PC-9 (cell line): Measurements from ENCODE around the gene HNRNPU. TPM values are rescaled to one million over a fixed set of nuclear protein-coding genes. Genes with fewer than 3 reads are reported as not detected.

Experiments used
- BruUV-seq: library from RNA; stranded (reverse); fragments of 400-500 nt; replicated peaks from 2 replicates; lab custom pipeline; 2021; lab: Mats Ljungman, UMichigan
- CTCF ChIA-PET: fragments of 300-600 bp; sonication (Branson Sonifier 250); formaldehyde crosslinking; loops from one replicate; lab custom pipeline; 2022; ENCODE audit warnings: antibody characterized with exemption; lab: Charles Lee
- POLR2A ChIA-PET: fragments of 300-600 bp; sonication (Branson Sonifier 250); formaldehyde crosslinking; loops from one replicate; lab custom pipeline; 2022; ENCODE audit warnings: antibody characterized with exemption; ENCODE audit not compliant: unreplicated experiment; lab: Charles Lee
- DNase-seq, 2 experiments: peaks; one replicate each; pipeline versions ENCODE4 v3.0.0 to v3.0.0-alpha.2; 2015 to 2022; ENCODE audit warnings: mixed read lengths in 1 of 2
- H2AFZ ChIP-seq: fragments of 200-600 bp; sonication (generic); 2 replicates; pipeline ENCODE4 v1.8.1; 2017; ENCODE audit warnings: antibody characterized with exemption
- H3F3A ChIP-seq: fragments of 200-600 bp; sonication (generic); 2 replicates; pipeline ENCODE4 v1.8.1; 2017; ENCODE audit warnings: antibody characterized with exemption, mild to moderate bottlenecking, low read depth; ENCODE audit not compliant: insufficient read depth
- H3K27ac ChIP-seq: fragments of 200-600 bp; sonication (generic); 2 replicates; pipeline ENCODE4 v1.6.1; 2016; ENCODE audit warnings: mixed run types
- H3K27me3 ChIP-seq: fragments of 200-600 bp; sonication (generic); 2 replicates; pipeline ENCODE4 v1.6.1; 2016; ENCODE audit warnings: low read depth, mixed run types; ENCODE audit not compliant: insufficient read depth
- H3K36me3 ChIP-seq: fragments of 200-600 bp; sonication (generic); 2 replicates; pipeline ENCODE4 v1.6.1; 2016; ENCODE audit warnings: low read depth, mixed run types
- H3K4me1 ChIP-seq: fragments of 200-600 bp; sonication (generic); replicated peaks from 2 replicates; pipeline ENCODE4 v1.6.1; 2016; ENCODE audit warnings: mixed run types; ENCODE audit not compliant: insufficient read depth
- H3K4me2 ChIP-seq: fragments of 200-600 bp; sonication (generic); 2 replicates; pipeline ENCODE4 v1.6.1; 2017; ENCODE audit warnings: mixed run types
- H3K4me3 ChIP-seq: fragments of 200-600 bp; sonication (generic); 2 replicates; pipeline ENCODE4 v1.6.1; 2016; ENCODE audit warnings: mixed run types
- H3K79me2 ChIP-seq: fragments of 200-600 bp; sonication (generic); 2 replicates; pipeline ENCODE4 v1.6.1; 2017; ENCODE audit warnings: low read depth, mixed run types
- H3K9me2 ChIP-seq: fragments of 200-600 bp; sonication (generic); 2 replicates; pipeline ENCODE4 v1.8.1; 2017; ENCODE audit warnings: mild to moderate bottlenecking; ENCODE audit not compliant: insufficient read depth
- H3K9me3 ChIP-seq: fragments of 200-600 bp; sonication (generic); 2 replicates; pipeline ENCODE4 v1.8.1; 2016; ENCODE audit warnings: low read depth; ENCODE audit not compliant: insufficient read depth
- H4K20me1 ChIP-seq: fragments of 200-600 bp; sonication (generic); 2 replicates; pipeline ENCODE4 v1.8.1; 2017; ENCODE audit not compliant: insufficient read depth
- EZH2 ChIP-seq: fragments of 200-600 bp; sonication (generic); IDR thresholded peaks from 2 replicates; pipeline ENCODE4 v1.8.0; 2017; ENCODE audit warnings: antibody characterized with exemption, low read depth
- intact Hi-C: fragments of 100-400 bp; cut with micrococcal nuclease; formaldehyde crosslinking; loops from one replicate; pipeline ENCODE4 v1.10.0; 2022; ENCODE audit not compliant: unreplicated experiment
- total RNA-seq: library from RNA; stranded (reverse); gene quantifications from 2 replicates; pipeline ENCODE4 v1.2.3, GENCODE V29; 2021
- TF ChIP-seq, protein P1 (sequence below): fragments of 200-600 bp; sonication (generic); conservative IDR thresholded peaks from 2 replicates; pipeline ENCODE4 v1.6.1; 2017; ENCODE audit warnings: mixed run types, antibody characterized with exemption, mild to moderate bottlenecking, moderate library complexity

HNRNPU gene
- total RNA-seq, 1 experiment from 2014 or later = 376 TPM

GRCh38 chr1:244820131-244820530 is 44.2 kb downstream of the HNRNPU start:
- BruUV-seq = no TSS peak
- Histone ChIP-seq H3K4me2 (no peak overlapping the region), H3K27ac (no peak overlapping the region), H2AFZ (no peak overlapping the region), H3K4me1 (peaks cover 8% of the 10 kb centered on the region; the same call in 1 of the 2 replicates), H3K9me3 (no peaks in the 10 kb centered on the region), H3F3A (no peaks in the 10 kb centered on the region), H4K20me1 (no peaks in the 10 kb centered on the region), H3K4me3 (no peak overlapping the region), H3K27me3 (no peaks in the 10 kb centered on the region), H3K36me3 (no peaks in the 10 kb centered on the region), H3K9me2 (no peaks in the 10 kb centered on the region), H3K79me2 (no peaks in the 10 kb centered on the region)
- intact Hi-C loops = no loop called here
- ChIA-PET CTCF (interaction anchor here (0.6 kb wide), 1 partner anchor 14 kb away, joined by 5 read pairs; no protein-coding TSS in a partner anchor), POLR2A (no interaction called here)
- peak in 1 of 2 experiments; percentile 10 for DNase-seq
- TF ChIP-seq EZH2 = no peak
- TF ChIP-seq, protein P1, sequence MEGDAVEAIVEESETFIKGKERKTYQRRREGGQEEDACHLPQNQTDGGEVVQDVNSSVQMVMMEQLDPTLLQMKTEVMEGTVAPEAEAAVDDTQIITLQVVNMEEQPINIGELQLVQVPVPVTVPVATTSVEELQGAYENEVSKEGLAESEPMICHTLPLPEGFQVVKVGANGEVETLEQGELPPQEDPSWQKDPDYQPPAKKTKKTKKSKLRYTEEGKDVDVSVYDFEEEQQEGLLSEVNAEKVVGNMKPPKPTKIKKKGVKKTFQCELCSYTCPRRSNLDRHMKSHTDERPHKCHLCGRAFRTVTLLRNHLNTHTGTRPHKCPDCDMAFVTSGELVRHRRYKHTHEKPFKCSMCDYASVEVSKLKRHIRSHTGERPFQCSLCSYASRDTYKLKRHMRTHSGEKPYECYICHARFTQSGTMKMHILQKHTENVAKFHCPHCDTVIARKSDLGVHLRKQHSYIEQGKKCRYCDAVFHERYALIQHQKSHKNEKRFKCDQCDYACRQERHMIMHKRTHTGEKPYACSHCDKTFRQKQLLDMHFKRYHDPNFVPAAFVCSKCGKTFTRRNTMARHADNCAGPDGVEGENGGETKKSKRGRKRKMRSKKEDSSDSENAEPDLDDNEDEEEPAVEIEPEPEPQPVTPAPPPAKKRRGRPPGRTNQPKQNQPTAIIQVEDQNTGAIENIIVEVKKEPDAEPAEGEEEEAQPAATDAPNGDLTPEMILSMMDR = no peak

DNA sequence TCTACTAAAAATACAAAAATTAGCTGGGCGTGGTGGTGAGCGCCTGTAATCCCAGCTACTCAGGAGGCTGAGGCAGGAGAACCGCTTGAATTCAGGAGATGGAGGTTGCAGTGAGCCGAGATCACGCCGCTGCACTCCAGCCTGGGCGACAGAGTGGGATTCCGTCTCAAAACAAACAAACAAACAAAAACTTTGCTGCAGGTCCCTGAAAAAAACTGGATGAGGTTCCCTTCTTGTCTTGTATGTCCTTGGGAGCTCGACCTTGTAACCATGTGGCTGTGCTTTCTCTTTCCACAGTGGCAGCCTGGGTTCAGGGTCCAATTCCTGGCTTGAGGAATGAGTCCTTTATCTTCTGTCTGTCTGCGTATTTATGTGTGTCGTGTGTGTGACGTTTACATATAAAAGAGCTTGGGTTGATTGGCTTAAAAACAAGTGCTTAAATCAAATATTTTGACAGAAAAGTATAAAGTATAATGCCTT is 46.9 kb downstream of the HNRNPU start:
- no peaks in the 10 kb centered on the region for H4K20me1 ChIP-seq
- H3F3A ChIP-seq = no peaks in the 10 kb centered on the region
- no peaks in the 10 kb centered on the region for H3K9me2 ChIP-seq
- ChIA-PET POLR2A (no interaction called here), CTCF (no interaction called here)
- no peaks in the 10 kb centered on the region for H3K79me2 ChIP-seq
- BruUV-seq = no TSS peak
- no peak overlapping the region for H3K27ac ChIP-seq
- intact Hi-C loops = no loop called here
- no peaks in the 10 kb centered on the region for H3K36me3 ChIP-seq
- H3K4me1 ChIP-seq = peaks cover 8% of the 10 kb centered on the region; the same call in 1 of the 2 replicates
- H3K4me2 ChIP-seq = no peak overlapping the region
- H2AFZ ChIP-seq = no peak overlapping the region
- H3K4me3 ChIP-seq = no peak overlapping the region
- no peaks in the 10 kb centered on the region for H3K9me3 ChIP-seq
- H3K27me3 ChIP-seq = no peaks in the 10 kb centered on the region
- DNase-seq = no peak
- no peak for TF ChIP-seq EZH2
- TF ChIP-seq, protein P1 = no peak

DNA sequence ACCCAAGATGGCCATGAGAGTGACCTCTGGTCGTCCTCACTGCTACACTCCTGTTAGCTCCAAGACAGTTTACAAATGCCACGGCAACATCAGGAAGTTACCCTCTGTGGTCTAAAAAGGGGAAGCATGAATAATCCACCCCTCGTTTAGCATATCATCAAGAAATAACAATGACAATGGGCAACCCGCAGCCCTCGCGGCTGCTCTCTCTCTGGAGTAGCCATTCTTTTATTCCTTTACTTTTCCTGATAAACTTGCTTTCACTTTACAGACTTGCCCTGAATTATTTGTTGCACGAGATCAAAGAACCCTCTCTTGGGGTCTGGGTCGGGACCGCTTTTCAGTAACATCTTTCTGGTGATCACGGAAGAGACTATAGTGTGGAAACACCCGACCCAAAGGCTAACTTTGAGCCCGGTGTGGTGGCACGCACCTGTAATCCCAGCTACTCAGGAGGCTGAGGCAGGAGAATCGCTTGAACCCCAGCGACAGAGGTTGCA is 48.7 kb downstream of the HNRNPU start:
- Histone ChIP-seq H4K20me1 (no peaks in the 10 kb centered on the region), H3K9me2 (no peaks in the 10 kb centered on the region), H3K4me1 (peaks cover 8% of the 10 kb centered on the region; the same call in 1 of the 2 replicates), H3K27ac (no peak overlapping the region), H3K27me3 (no peaks in the 10 kb centered on the region), H3K4me2 (no peak overlapping the region), H3K4me3 (no peak overlapping the region), H2AFZ (no peak overlapping the region), H3K9me3 (no peaks in the 10 kb centered on the region), H3K36me3 (no peaks in the 10 kb centered on the region), H3F3A (no peaks in the 10 kb centered on the region), H3K79me2 (no peaks in the 10 kb centered on the region)
- no peak for DNase-seq
- CTCF ChIA-PET = no interaction called here
- no peak for TF ChIP-seq EZH2
- TF ChIP-seq, protein P1 = no peak
- no TSS peak for BruUV-seq
- POLR2A ChIA-PET = no interaction called here
- intact Hi-C loops = no loop called here
